Transverse colon (tissue), 4 donors: Measurements from ENCODE around the gene SHROOM2.

ENCODE experiments used
- EP300 ChIP-seq: sonication (generic); formaldehyde crosslinking; IDR thresholded peaks from one replicate; pipeline ENCODE4 v1.6.1; 2017; ENCODE audit warnings: antibody characterized with exemption, low read depth
- POLR2A ChIP-seq: fragments of 450-650 bp; IDR thresholded peaks from one replicate; pipeline ENCODE4 v1.6.1; 2016; ENCODE audit warnings: antibody characterized with exemption, mild to moderate bottlenecking, moderate library complexity
- POLR2AphosphoS5 ChIP-seq, 3 donors: sonication (generic); formaldehyde crosslinking; IDR thresholded peaks; one replicate each; pipeline ENCODE4 v1.6.1; 2016; ENCODE audit warnings: antibody characterized with exemption in 3 of 3
- TF ChIP-seq, protein P1 (sequence below), 5 experiments: fragments of 200-600 bp in 3 of 5; fragments of 450-650 bp in 2 of 5; sonication (generic) in 3 of 5; IDR thresholded peaks; 1 replicate in 2 of 5; 2 replicates in 3 of 5; pipeline ENCODE4 v1.5.1; 2016 to 2017; ENCODE audit warnings: antibody characterized with exemption in 5 of 5, inconsistent platforms in 3 of 5, mild to moderate bottlenecking in 2 of 5, moderate library complexity in 1 of 5

DNA sequence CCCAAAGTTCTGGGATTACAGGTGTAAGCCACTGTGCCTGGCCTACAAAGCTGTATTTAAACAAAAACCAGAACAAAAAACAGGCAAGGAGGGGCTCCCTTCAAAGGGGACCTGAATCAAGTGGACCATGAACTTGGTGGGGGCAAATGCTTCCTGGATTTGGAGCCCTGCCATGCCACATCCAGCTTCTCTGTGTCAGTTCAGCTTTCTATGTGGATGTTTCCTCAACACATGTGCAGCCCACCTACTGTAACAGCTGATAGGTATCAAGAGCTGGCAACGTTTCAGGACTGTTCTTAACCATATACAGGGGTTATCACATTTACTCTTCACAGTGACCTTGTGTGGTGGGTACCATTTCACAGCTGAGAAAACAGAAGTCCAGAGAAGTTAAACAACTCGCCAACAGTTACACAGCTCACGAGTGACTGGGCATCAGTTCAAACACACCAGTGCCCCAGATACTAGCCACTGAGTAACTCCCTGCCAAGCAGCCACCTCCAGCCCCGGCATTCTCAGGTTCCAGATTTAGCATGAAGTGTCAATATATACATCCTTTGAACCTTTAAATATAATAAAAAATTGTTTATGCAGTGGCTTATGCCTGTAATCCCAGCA, 28.1 kb upstream of the SHROOM2 start:
- TF ChIP-seq, protein P1, sequence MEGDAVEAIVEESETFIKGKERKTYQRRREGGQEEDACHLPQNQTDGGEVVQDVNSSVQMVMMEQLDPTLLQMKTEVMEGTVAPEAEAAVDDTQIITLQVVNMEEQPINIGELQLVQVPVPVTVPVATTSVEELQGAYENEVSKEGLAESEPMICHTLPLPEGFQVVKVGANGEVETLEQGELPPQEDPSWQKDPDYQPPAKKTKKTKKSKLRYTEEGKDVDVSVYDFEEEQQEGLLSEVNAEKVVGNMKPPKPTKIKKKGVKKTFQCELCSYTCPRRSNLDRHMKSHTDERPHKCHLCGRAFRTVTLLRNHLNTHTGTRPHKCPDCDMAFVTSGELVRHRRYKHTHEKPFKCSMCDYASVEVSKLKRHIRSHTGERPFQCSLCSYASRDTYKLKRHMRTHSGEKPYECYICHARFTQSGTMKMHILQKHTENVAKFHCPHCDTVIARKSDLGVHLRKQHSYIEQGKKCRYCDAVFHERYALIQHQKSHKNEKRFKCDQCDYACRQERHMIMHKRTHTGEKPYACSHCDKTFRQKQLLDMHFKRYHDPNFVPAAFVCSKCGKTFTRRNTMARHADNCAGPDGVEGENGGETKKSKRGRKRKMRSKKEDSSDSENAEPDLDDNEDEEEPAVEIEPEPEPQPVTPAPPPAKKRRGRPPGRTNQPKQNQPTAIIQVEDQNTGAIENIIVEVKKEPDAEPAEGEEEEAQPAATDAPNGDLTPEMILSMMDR (IDR thresholded peaks at IDR 0.05), result no peak
- no peak for TF ChIP-seq POLR2A
- TF ChIP-seq EP300, result no peak
- no peak for TF ChIP-seq POLR2AphosphoS5 (IDR thresholded peaks at IDR 0.05)
